ENCODE measurements around the gene GRM7.

Gene GRM7

GRCh38 chr3:7498715-7499114 is 637.8 kb downstream of the GRM7 start:
- DNase-seq (ENCODE audit: low read depth in 2 of 2) = no peak

DNA sequence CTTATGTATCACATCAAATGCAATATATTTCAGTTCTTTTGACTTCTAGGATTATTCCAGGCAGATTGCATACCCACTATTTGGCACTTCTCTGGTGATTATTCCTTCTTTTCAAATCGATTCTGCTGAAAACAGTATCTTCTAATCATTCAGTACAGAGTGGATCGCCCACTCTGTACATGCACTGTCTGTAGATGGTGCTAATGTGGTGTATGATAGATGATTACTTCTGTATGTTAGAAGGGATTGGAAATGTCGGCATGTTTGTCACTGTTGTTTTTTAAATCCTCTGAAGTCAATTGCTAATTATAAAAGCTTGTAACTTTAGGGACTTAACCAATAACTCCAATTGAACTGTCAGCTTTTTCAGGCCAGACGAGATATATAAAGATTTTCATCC is 642.5 kb downstream of the GRM7 start:
- DNase-seq (ENCODE audit: low read depth in 2 of 2) = no peak

GRCh38 chr3:7504886-7505775 is 644.2 kb downstream of the GRM7 start:
- no peak for DNase-seq (ENCODE audit: low read depth in 2 of 2)

GRCh38 chr3:7506606-7507180 is 645.8 kb downstream of the GRM7 start:
- DNase-seq (ENCODE audit: low read depth in 2 of 2) = no peak

GRCh38 chr3:7508821-7509220 is 647.9 kb downstream of the GRM7 start:
- DNase-seq (ENCODE audit: low read depth in 2 of 2) = no peak

DNA sequence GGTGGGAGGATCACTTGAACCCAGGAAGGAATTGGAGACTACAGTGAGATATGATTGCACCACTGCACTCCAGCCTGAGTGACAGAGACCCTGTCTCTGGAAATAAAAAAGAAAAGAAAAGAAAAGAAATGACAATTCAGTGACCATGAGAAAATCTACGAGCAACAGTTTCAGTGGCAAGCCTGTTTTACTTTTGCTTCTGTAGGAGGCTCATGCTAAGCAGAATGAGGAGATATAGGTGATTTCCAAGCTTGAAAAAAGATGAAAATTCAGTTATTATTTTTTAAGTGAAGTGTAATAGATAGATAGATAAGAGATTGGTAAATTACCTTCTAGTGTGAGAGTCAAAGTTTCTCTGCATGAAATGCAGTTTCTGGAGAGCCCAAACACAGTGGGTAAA is 651.1 kb downstream of the GRM7 start:
- DNase-seq (ENCODE audit: low read depth in 2 of 2) = no peak

GRCh38 chr3:7518026-7518425 is 657.1 kb downstream of the GRM7 start:
- DNase-seq (ENCODE audit: low read depth in 2 of 2) = no peak

- no peak for DNase-seq (ENCODE audit: low read depth in 2 of 2)
Measured at GRCh38 chr3:7518456-7518855, 657.5 kb downstream of the GRM7 start.

GRCh38 chr3:7520059-7520458 is 659.1 kb downstream of the GRM7 start:
- no peak for DNase-seq (ENCODE audit: low read depth in 2 of 2)

GRCh38 chr3:7520593-7520992 is 659.7 kb downstream of the GRM7 start:
- no peak for DNase-seq (ENCODE audit: low read depth in 2 of 2)

DNA sequence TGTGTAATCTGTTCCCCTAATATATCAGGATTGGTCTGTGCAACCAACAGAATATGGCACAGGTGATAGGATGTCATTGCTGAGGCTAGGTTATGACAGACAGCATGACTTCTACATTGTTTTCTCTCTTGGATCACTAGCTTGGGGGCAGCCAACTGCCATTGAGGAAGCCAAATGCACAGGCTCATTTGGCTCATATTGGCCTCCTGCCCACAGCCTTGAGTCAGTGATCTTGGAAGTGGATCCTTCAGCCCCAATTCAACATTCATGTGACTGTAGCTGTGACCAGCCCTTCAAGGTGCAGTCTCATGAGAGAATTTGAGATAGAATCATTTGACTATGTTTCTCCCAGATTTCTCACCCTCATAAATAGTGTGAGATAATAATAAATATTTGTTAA is 675.6 kb downstream of the GRM7 start:
- DNase-seq (ENCODE audit: low read depth in 2 of 2) = no peak

- no peak for DNase-seq (ENCODE audit: low read depth in 2 of 2)
Measured at GRCh38 chr3:7536921-7537320, 676.0 kb downstream of the GRM7 start.

- DNase-seq (ENCODE audit: low read depth in 2 of 2) = no peak
Measured at GRCh38 chr3:7543294-7543880, 682.5 kb downstream of the GRM7 start.

DNA sequence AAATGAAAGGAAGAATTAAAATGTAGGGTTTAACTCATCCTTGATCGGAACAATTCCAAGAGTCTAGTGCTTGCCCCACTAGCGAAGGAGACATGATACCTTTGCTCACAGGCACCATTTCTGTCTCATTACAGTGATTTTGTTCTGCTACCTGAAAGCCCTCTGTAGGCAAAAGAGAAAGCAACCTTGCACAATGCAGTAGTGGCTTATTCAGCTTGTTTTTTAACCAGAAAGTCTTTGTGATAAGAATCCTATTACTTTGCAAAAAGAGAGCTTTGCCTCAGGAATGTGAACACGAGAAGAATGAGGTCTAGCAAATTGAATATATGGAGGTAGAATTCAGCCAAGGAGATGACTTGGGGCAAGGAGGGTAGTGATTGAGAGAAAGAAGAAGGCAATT is 684.4 kb downstream of the GRM7 start:
- no peak for DNase-seq (ENCODE audit: low read depth in 2 of 2)

DNA sequence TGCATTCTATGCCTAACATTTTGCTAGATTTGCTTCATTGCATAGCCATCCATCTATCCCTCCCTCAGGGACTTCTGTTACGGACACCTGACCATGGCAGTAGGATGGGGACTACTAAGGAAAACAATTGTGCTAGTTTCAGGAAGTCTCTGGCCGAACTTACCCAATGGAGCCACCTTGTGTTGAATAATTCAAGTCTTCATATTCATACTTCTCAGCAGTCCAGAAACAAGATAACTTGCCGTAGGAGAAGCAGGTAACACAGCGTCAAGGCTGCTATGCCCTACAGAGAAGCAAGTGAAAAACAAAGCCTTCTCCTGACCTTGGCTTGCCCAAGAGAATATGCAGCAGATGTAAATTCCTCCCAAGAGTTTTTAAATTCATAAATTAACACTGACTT is 685.3 kb downstream of the GRM7 start:
- no peak for DNase-seq (ENCODE audit: low read depth in 2 of 2)

DNA sequence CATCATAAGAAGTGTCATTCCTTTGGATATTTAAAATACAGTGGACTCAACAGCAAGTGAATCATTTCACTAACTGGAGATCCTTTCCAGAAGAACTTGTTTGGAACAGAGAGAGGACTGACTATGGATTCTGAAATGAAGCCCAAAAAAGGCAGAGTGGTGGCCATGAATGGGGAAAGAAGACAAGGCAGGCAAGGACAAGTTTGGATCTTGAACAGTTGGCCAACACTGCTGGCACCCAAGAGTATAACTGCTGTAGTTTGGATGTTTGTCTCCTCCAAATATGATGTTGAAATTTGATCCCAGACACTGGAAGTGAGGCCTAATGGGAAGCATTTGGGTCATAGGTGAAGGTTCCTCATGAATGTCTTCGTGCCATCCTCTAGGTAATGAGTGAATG is 686.9 kb downstream of the GRM7 start:
- no peak for DNase-seq (ENCODE audit: low read depth in 2 of 2)

DNA sequence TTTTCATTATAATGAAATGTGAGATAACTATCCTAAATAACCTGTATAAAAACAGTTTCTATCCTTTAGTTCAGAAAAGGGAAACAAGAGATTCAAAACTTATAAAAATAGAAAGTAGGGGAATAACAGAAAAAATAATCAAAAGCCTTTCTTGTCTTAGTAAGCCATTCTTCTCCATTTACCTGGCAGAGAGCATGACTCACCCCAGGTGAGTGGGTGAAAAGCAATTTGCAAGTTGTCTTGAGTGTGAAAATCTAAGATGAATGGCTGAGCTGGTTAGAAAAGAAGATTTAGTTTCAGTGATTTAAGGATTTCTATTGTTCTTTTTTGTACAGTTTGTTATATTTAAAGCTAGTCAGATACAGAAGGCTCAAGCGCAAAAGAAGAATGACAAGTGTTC is 702.0 kb downstream of the GRM7 start:
- no peak for DNase-seq (ENCODE audit: low read depth in 2 of 2)

- no peak for DNase-seq (ENCODE audit: low read depth in 2 of 2)
Measured at GRCh38 chr3:7565574-7565973, 704.7 kb downstream of the GRM7 start.

DNA sequence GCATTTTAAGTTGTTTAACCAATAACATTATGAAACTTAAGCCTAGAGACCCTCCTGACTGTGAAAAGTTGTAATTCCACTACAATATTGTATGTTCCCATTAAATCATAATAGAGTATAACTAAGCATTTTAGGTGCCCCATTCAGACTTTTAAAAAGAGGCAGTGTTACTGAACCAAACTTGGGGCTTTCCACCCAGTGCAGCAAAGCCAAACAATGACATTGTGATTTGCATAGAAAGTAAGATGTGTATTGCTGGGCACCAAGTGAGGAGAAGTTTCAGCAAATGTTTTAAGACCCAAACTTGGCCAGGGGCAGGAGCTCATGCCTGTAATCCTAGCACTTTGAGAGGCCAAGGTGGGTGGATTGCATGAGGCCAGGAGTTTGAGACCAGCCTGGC is 706.2 kb downstream of the GRM7 start:
- no peak for DNase-seq (ENCODE audit: low read depth in 2 of 2)

DNA sequence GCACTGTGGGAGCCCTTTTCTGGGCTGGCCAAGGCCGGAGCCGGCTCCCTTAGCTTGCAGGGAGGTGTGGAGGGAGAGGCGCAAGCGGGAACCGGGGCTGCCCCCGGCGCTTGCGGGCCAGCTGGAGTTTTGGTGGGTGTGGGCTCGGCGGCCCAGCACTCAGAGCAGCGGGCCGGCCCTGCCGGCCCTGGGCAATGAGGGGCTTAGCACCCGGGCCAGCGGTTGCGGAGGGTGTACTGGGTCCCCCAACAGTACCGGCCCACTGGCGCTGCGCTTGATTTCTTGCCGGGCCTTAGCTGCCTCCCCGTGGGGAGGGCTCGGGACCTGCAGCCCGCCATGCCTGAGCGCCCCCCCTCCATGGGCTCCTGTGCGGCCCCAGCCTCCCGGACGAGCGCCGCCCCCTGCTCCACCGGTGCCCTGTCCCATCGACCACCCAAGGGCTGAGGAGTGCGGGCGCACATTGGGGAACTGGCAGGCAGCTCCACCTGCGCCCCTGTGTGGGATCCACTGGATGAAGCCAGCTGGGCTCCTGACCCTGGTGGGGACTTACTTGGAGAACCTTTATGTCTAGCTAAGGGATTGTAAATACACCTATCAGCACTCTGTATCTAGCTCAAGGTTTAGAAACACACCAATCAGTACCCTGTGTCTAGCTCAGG is 707.7 kb downstream of the GRM7 start:
- no peak for DNase-seq (ENCODE audit: low read depth in 2 of 2)

GRCh38 chr3:7573330-7573729 is 712.4 kb downstream of the GRM7 start:
- no peak for DNase-seq (ENCODE audit: low read depth in 2 of 2)

DNA sequence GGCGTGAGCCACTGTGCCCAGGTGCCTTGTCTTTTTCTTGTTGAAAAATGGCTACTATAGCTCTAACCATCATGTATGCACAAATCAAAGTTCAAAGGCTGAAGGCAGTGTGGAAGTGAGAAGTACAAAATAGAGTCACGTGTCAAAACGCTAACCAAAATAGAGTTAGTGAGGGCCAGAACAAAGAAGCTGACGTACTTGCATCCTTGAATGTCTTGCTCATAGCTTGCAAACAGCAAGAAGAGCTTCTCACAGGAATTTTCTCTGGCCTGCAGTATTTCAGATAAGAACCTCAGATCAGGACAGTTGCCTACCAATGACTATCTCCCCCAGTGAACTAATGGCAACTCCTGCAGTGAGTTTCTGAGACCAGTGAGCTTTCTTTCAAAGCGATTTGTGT is 713.5 kb downstream of the GRM7 start:
- no peak for DNase-seq (ENCODE audit: low read depth in 2 of 2)

DNA sequence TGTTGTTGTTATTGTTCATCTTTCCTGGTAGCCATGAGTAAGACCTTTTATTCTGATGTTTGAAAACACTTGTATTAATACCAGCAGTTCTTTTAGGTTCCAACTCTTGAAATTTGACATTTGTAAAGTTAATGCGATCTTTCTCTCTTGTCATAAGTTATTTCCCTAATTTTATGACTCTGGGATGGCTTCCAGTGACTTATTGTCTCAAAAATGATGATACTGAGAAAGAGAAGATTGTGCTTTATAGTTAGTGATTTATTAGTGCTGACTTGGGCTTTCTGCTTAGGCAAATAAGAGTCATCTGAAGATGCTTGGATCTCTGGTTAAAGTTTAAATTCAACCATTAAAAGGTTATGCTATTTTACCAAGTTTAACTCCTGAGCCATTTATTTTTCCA is 715.2 kb downstream of the GRM7 start:
- no peak for DNase-seq (ENCODE audit: low read depth in 2 of 2)

All from stimulated activated CD4-positive, alpha-beta T cell treated with anti-CD3 and anti-CD28 coated beads, Interleukin-12 subunit alpha, Interleukin-12 subunit beta, amount 100 ng/mL, for 24 hours (primary cell).